ENCODE results near the gene TARS2. TPM values are rescaled to one million over a fixed set of nuclear protein-coding genes. Genes with fewer than 3 reads are reported as not detected.

TARS2 gene
- total and polyA plus RNA-seq, 2 experiments from 2014 or later = 14.0 to 14.4 TPM

DNA sequence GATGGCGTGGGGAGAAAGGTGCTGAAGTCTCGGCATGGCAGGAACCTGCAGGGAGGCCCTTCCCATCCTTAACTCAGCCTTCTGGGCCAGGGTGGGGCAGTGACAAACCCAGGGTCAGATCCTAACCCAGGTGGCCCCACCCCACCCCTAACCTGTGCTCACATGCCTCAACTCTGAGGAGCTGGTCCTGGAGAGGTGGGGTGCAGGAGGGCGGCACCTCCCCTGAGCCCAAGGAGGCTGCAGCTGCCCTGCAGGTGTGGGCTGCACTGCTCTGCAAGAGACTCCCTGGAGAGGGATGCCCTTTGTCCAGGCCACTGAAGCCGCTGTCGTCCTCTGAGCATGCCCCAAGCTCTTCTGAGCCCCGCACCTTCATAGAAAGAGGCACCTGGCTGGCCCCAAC is 46.8 kb downstream of the TARS2 start:
- Histone ChIP-seq H3K27me3 (replicated peaks; ENCODE audit: insufficient read depth) (no peaks in the 10 kb centered on the region), H3K9ac (no peak overlapping the region), H3K36me3 (ENCODE audit: low read depth) (no peaks in the 10 kb centered on the region), H3K4me1 (ENCODE audit: insufficient read depth) (peaks cover 70% of the 10 kb centered on the region), H3F3A (ENCODE audit: insufficient read depth) (peaks cover 49% of the 10 kb centered on the region), H2AFZ (no peak overlapping the region), H3K27ac (no peak overlapping the region), H3K4me2 (ENCODE audit: unreplicated experiment) (no peak overlapping the region), H4K20me1 (ENCODE audit: insufficient read depth) (no peaks in the 10 kb centered on the region), H3K4me3 (no peak overlapping the region), H3K79me2 (ENCODE audit: insufficient read depth) (no peaks in the 10 kb centered on the region), H3K9me2 (ENCODE audit: insufficient read depth) (no peaks in the 10 kb centered on the region), H3K9me3 (ENCODE audit: low read depth) (no peaks in the 10 kb centered on the region)
- no peak for DNase-seq
- in situ Hi-C loops (cut with MboI) = no loop called here
- TF ChIP-seq EZH2 (IDR thresholded peaks at IDR 0.05; ENCODE audit: insufficient read depth, poor library complexity, severe bottlenecking) (no peak), EZH2phosphoT487 (IDR thresholded peaks at IDR 0.05; ENCODE audit: insufficient read depth, low read depth) (no peak)
- WGBS, 2 experiments (ENCODE audit: low coverage in 1 of 2, low lambda C conversion rate in 2 of 2, missing lambda C conversion rate in 2 of 2) = 97 to 99% methylated on average over 6 of the region's 6 CpGs

DNA sequence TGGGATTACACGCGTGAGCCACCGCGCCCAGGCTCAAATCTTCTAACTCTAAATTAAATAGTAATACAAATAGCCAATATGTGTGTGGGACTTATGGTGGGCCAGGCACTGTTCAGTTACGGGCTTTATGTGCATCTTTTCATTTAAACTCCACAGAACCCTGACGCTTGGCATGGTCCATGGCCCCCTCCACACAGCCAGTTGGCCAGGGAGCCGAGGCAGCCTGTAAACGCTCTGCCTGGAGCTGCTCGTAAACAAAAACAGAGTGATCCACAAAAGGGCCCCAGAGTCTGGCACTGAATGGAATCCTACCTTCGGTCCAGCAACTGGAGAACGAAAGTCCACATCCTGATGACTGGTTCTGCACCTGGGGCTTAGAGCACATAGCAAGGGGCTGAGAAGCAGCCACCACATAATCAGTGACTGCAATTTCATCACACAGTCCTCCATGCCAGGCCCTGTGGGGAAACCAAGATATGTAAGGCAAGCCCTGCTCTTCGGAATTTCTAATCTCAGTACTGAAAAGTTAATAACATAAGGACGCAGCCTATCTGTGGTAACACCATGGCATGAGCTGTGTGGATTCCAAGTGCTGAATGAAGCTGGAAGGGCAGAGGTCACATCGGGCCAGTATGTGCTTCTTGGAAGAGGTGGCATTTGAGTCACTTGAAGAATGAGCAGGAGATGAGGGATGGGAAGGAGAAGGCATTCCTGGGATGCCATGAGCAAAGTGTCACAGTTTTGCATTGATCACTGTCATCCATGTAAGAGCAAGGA is 48.5 kb downstream of the TARS2 start:
- Histone ChIP-seq H3K9me2 (ENCODE audit: insufficient read depth) (no peaks in the 10 kb centered on the region), H3K9me3 (ENCODE audit: low read depth) (no peaks in the 10 kb centered on the region), H3F3A (ENCODE audit: insufficient read depth) (peaks cover 45% of the 10 kb centered on the region), H3K4me3 (no peak overlapping the region), H3K27me3 (replicated peaks; ENCODE audit: insufficient read depth) (no peaks in the 10 kb centered on the region), H3K36me3 (ENCODE audit: low read depth) (no peaks in the 10 kb centered on the region), H4K20me1 (ENCODE audit: insufficient read depth) (no peaks in the 10 kb centered on the region), H2AFZ (peak overlapping the region; percentile 27; the same call in 1 of the 2 replicates), H3K4me2 (ENCODE audit: unreplicated experiment) (peak overlapping the region; percentile 22), H3K9ac (peak overlapping the region; percentile 31), H3K27ac (peak overlapping the region; percentile 74), H3K4me1 (ENCODE audit: insufficient read depth) (peaks cover 67% of the 10 kb centered on the region), H3K79me2 (ENCODE audit: insufficient read depth) (no peaks in the 10 kb centered on the region)
- DNase-seq = peak; percentile 83
- in situ Hi-C loops (cut with MboI) = no loop called here
- TF ChIP-seq EZH2 (IDR thresholded peaks at IDR 0.05; ENCODE audit: insufficient read depth, poor library complexity, severe bottlenecking) (no peak), EZH2phosphoT487 (IDR thresholded peaks at IDR 0.05; ENCODE audit: insufficient read depth, low read depth) (no peak)
- WGBS, 2 experiments (ENCODE audit: low coverage in 1 of 2, low lambda C conversion rate in 2 of 2, missing lambda C conversion rate in 2 of 2) = 36 to 37% methylated on average over 14 of the region's 14 CpGs

DNA sequence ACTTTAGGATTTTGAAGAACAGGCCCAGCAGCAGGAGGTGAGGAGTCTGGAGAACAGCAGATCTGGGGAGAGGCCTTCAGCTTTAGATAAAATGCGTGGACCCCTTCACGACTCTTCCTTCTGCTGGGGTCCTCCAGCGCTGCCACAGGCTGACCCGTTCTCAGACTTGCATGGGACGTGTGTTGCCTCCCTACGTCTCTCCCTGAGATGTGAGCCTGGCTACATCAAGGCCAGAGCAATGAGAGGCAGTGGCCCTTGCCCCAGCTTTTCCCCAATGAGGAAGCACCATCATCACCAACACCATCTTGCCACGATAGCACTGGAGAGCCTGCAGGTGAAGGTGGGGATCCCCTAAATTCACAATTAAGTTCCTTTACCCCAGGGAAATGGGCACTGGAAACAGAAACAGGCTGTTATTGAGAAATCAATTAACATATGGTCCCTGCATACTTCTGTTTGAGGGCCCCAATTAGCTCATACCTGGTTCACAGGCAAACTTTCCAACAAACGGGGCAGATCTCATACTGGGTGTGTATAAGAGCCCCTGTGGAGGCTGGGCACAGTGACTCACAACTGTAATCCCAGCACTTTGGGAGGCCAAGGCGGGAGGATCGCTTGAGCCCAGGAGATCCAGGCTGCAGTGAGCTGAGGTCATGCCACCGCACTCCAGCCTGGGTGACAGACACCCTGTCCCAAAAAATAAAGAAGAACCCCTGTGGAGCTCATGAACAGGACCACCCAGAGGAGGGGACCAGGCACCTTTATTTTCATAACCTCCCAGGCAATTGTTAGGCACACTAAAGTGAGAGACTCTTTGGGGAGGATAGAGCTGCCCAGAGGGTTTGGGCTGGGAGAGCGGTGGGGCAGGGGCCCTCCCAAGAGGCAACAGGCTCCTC is 49.9 kb downstream of the TARS2 start:
- Histone ChIP-seq H3K9me2 (ENCODE audit: insufficient read depth) (no peaks in the 10 kb centered on the region), H3K36me3 (ENCODE audit: low read depth) (no peaks in the 10 kb centered on the region), H3K9ac (peak overlapping the region; percentile 49), H3K4me1 (ENCODE audit: insufficient read depth) (peaks cover 62% of the 10 kb centered on the region), H3K4me2 (ENCODE audit: unreplicated experiment) (no peak overlapping the region), H2AFZ (0 out of 2 replicates have a peak overlapping the region, but pooled peaks have one; percentile 50), H3K27ac (peak overlapping the region; percentile 74), H4K20me1 (ENCODE audit: insufficient read depth) (no peaks in the 10 kb centered on the region), H3K79me2 (ENCODE audit: insufficient read depth) (no peaks in the 10 kb centered on the region), H3K4me3 (no peak overlapping the region), H3K9me3 (ENCODE audit: low read depth) (no peaks in the 10 kb centered on the region), H3K27me3 (replicated peaks; ENCODE audit: insufficient read depth) (no peaks in the 10 kb centered on the region), H3F3A (ENCODE audit: insufficient read depth) (peaks cover 41% of the 10 kb centered on the region)
- WGBS, 2 experiments (ENCODE audit: low coverage in 1 of 2, low lambda C conversion rate in 2 of 2, missing lambda C conversion rate in 2 of 2) = 88 to 89% methylated on average over 12 of the region's 12 CpGs
- in situ Hi-C loops (cut with MboI) = no loop called here
- peak; percentile 40 for DNase-seq
- TF ChIP-seq EZH2 (IDR thresholded peaks at IDR 0.05; ENCODE audit: insufficient read depth, poor library complexity, severe bottlenecking) = no peak
- TF ChIP-seq EZH2phosphoT487 (IDR thresholded peaks at IDR 0.05; ENCODE audit: insufficient read depth, low read depth) = no peak
